Stimulated activated CD4-positive, alpha-beta T cell treated with anti-CD3 and anti-CD28 coated beads, Interleukin-15, amount 100 ng/mL, for 1 hour (primary cell): ENCODE results near the gene RAB3IL1.

Experiments used
- DNase-seq, 2 donors: peaks; one replicate each; pipeline ENCODE4 v3.0.0-alpha.2; 2020; ENCODE audit warnings: low read depth in 1 of 2, low spot score in 1 of 2

RAB3IL1 gene

GRCh38 chr11:61919705-61920631 is 2.6 kb upstream of the RAB3IL1 start:
- no peak for DNase-seq

GRCh38 chr11:61918938-61919704 is 1.8 kb upstream of the RAB3IL1 start:
- no peak for DNase-seq

GRCh38 chr11:61918251-61918937 is 1.0 kb upstream of the RAB3IL1 start:
- DNase-seq = no peak

- no peak for DNase-seq
Observed at GRCh38 chr11:61916737-61917333, 531 bp downstream of the RAB3IL1 start.

- DNase-seq = no peak
Observed at GRCh38 chr11:61914471-61915171, 2.7 kb downstream of the RAB3IL1 start.

- no peak for DNase-seq
Observed at GRCh38 chr11:61913699-61914395, 3.5 kb downstream of the RAB3IL1 start.

GRCh38 chr11:61912991-61913698 is 4.2 kb downstream of the RAB3IL1 start:
- DNase-seq = no peak

- no peak for DNase-seq
Observed at GRCh38 chr11:61912530-61912898, 4.9 kb downstream of the RAB3IL1 start.

GRCh38 chr11:61911701-61912529 is 5.5 kb downstream of the RAB3IL1 start:
- DNase-seq = no peak

- no peak for DNase-seq
Observed at GRCh38 chr11:61911128-61911700, 6.2 kb downstream of the RAB3IL1 start.

- no peak for DNase-seq
Observed at GRCh38 chr11:61910187-61911127, 6.9 kb downstream of the RAB3IL1 start.

GRCh38 chr11:61908730-61909316 is 8.5 kb downstream of the RAB3IL1 start:
- DNase-seq = no peak

GRCh38 chr11:61907871-61908729 is 9.3 kb downstream of the RAB3IL1 start:
- no peak for DNase-seq

- DNase-seq = no peak
Observed at GRCh38 chr11:61907282-61907681, 10.1 kb downstream of the RAB3IL1 start.

GRCh38 chr11:61906522-61906909 is 10.8 kb downstream of the RAB3IL1 start:
- no peak for DNase-seq
